ENCODE measurements around the gene CD320.
"Not testable (repeated sequence)": the region's sequence is repeated elsewhere in the genome, so short reads cannot be mapped to it uniquely, and the experiment has no call there.

Gene CD320

DNA sequence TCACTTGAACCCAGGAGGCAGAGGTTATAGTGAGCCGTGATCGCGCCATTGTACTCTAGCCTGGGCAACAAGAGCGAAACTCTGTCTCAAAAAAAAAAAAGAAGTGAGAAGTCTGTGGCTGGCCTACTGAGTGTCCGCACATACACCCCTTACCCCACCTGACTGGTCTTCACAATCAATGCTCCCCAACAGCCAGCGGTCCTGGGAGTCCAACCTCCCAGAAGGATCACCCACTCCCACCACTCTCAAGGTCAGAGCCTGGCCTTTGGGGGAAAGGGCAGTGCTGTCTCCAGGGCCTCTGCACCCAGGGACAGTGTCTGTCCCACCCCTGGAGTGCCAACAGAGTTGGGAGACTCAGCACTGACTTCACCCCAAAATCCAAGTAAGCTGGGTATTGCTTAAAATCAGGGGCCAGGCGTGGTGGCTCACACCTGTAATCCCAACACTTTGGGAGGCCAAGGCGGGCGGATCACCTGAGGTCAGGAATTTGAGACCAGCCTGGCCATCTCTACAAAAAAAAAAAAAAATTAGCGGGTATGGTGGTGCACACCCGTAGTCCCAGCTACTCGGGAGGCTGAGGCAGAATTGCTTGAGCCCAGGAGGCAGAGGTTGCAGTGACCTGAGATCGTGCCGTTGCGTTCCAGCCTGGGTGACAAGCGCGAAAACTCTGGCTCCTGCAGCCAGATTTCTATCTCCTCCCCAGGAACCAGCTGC is 2.3 kb upstream of the CD320 start:
- no peak for DNase-seq (ENCODE audit: low read depth, low spot score)

DNA sequence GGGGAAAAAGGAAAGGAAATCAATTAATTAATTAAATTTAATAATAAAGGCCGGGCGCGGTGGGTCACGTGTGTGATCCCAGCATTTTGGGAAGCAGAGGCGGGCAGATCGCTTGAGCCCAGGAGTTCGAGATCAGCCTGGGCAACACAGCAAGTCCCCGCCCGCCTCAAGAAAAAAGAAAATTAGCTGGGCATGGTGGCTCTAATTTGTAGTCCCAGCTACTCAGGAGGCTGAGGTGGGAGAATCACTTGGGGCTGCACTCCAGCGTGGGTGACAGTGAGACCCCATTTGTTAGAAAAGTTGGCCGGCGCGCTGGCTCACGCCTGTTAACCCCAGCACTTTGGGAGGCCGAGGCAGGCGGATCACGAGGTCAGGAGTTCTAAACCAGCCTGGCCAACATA is 733 bp upstream of the CD320 start:
- DNase-seq (ENCODE audit: low read depth, low spot score), result no peak

DNA sequence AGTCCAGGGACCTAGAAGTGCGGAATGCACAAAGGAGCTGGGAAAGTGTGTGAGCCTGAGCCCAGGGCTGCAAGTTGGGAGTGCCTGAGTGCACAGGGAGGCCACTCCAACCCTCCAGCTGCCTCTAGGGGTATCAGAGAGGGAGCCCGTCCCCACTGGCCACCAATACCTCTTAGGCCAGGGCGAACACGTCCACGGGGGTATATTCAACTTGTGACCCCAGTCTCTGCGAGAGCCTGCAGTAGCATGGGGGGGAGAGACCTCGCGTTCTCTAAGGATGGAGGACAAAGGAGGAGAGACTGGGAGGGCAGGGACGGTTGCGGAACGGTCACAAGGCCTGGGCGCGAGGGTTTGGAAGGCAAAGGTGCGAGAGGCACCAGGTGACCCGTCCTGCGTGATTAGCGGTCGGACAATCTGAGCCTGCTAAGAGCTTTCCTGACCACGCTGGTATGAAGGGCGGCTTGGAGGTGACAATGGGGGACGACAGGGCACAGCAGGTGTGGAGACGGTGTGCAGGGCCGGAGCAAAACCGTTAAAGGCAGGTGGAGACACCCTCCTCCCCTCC is 676 bp downstream of the CD320 start:
- no peak for DNase-seq (ENCODE audit: low read depth, low spot score)

GRCh38 chr19:8306235-8307054 is 1.7 kb downstream of the CD320 start:
- no peak for DNase-seq (ENCODE audit: low read depth, low spot score)

GRCh38 chr19:8305798-8306197 is 2.4 kb downstream of the CD320 start:
- no peak for DNase-seq (ENCODE audit: low read depth, low spot score)

- DNase-seq (ENCODE audit: low read depth, low spot score), result no peak
These were observed 3.1 kb downstream of the CD320 start for GRCh38 chr19:8304841-8305621.

GRCh38 chr19:8302734-8303133 is 5.4 kb downstream of the CD320 start:
- no peak for DNase-seq (ENCODE audit: low read depth, low spot score)

GRCh38 chr19:8302357-8302691 is 5.8 kb downstream of the CD320 start:
- DNase-seq (ENCODE audit: low read depth, low spot score), result no peak

DNA sequence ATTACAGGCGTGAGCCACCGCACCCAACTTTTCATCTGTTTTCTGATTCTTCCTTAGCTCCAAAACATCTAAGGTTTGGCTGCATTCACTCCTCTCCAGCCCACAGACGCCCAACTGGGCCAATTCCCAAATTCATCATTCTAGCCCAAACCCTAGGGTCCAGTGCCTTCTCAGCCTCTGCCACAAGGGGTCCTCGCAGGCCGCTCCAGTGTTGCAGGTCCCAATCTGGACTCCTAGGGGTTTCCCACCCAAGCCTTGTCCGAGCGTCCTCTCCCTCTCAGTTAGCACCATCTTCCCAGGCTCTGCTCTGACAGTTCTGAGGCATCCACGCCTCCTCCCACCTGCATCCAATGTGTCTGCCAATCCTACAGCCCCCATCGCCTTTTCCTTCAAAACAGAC is 16.8 kb downstream of the CD320 start:
- not testable (repeated sequence) for DNase-seq (ENCODE audit: low read depth, low spot score)

- not testable (repeated sequence) for DNase-seq (ENCODE audit: low read depth, low spot score)
These were observed 31.6 kb downstream of the CD320 start for GRCh38 chr19:8276508-8276907.

GRCh38 chr19:8269724-8270123 is 38.4 kb downstream of the CD320 start:
- no peak for DNase-seq (ENCODE audit: low read depth, low spot score)

DNA sequence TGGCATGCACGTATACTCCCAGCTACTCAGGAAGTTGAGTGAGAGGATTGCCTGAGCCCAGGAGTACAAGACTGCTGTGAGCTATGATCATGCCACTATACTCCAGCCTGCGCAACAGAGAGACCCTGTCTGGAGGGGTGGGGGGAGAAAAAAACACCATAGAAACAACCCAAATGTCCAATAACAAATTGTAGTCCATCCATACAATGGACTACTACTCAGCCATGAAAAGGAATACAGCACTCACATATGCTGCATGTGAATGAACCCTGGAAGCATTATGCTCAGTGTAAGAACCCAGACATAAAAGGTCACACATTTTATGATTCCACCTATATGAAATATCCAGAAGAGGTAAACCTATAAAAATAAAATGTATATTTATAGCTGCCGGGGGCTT is 42.3 kb downstream of the CD320 start:
- DNase-seq (ENCODE audit: low read depth, low spot score), result no peak

GRCh38 chr19:8264248-8264647 is 43.9 kb downstream of the CD320 start:
- DNase-seq (ENCODE audit: low read depth, low spot score), result not testable (repeated sequence)

DNA sequence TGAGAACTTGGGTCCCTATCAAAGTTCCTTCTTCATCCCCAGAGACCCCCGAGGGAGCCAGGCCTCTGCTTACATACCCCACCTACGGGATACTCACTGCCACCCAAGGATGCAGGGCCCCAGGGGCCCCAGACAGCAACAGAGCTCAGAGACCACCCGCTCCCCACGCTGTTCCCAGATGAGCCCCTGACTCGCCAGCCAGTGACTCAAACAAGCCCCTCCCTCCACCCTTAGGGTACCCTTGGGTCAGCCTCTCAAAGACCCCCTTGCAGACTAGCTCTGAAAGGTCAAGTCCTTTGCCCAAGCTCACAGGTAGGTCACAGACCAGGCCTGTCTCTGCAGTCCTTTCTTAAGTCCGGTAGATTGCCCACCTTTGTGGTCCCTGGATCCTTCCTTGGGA is 45.7 kb downstream of the CD320 start:
- DNase-seq (ENCODE audit: low read depth, low spot score), result no peak

DNA sequence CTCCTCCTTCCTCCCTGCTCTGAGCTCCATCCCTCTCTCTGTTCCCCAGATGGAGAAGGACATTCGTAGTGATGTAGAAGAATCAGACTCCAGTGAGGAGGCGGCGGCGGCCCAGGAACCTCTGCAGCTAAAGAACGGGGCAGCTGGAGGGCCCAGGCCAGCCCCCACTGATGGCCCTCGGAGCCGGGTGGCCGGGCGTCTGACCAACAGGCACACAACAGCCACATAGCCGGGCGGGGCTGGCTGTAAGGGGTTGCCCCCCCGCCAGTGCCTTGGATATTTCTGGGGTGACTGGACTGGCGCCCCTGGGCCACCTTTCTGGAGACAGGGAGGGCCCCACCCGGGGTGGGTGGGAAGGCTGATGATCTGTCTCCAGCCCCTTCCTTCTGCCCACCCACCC is 46.3 kb downstream of the CD320 start:
- no peak for DNase-seq (ENCODE audit: low read depth, low spot score)

DNA sequence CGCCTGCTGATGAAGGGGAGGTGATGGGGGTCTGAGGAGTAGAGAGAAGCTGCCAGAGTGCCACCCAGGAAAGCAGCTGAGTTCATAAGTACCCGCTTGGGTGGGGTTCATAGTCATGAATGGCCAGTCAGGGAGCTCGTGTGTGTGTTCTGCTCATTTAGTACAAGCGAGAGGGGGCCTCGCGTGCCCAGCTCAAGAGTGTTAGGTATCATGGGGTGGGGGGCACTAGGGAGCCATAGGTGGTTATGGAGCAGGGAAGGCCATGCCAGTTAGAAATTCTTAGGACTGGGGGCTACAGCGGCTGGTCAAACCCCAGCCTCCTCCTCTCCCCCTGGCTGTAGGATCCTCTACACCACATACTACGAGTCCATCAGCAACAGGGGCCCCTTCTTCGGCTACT is 46.8 kb downstream of the CD320 start:
- DNase-seq (ENCODE audit: low read depth, low spot score), result no peak

- no peak for DNase-seq (ENCODE audit: low read depth, low spot score)
These were observed 48.3 kb downstream of the CD320 start for GRCh38 chr19:8259922-8260247.

DNA sequence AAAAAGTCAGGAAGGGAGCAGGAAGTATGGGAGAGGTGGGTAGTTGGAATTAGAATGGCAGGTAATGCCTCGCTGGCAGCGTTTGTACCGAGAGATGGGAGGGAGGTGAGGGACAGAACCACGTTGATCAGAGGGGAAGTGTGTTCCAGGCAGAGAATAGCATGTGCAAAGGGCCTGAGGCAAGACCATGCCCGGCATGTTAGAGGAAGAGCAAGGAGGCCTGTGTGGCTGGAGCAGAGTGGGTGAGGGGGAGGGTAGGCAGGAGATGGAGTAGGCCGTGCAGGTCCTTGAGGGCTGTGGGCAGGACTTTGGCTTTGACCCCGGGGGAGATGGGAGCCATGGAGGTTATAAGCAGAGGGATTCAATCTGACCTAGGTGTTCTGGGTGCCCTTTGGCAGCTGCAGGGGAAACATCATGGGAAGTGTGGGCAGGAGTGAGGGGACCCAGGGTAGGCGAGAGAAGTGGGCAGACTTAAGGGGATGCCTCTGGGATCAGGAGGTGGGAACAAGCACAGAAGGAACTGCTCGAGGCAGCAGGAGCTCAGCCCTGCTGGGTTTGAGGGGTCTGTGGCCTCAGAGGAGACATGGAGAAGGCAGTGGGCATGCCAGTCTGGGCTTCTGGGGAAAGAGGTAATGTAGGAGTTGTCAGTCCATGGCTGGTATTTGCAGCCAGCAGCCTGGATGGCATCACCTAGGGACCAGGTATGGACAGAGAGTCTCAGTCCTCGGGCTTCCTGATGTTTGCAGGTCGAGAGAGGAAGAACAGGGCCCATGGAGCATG is 48.8 kb downstream of the CD320 start:
- no peak for DNase-seq (ENCODE audit: low read depth, low spot score)

DNA sequence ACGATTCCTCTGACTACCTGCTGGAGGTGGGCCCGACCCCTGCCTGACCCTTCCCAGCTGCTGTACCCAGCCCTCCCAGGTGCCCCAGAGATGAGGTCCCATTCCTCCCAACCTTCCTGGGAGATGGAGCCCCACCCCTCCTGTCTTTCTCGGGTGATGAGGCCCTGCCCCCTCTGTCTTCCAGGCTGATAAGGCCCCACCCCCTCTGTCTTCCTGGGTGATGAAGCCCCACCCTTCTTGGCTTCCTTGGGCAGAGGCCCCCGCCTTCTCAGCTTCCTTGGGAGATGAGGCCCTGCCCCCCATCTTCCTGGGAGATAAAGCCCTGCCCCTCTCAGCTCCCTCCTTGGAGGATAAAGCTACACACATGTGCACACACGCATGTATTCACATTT is 51.1 kb downstream of the CD320 start:
- no peak for DNase-seq (ENCODE audit: low read depth, low spot score)

DNA sequence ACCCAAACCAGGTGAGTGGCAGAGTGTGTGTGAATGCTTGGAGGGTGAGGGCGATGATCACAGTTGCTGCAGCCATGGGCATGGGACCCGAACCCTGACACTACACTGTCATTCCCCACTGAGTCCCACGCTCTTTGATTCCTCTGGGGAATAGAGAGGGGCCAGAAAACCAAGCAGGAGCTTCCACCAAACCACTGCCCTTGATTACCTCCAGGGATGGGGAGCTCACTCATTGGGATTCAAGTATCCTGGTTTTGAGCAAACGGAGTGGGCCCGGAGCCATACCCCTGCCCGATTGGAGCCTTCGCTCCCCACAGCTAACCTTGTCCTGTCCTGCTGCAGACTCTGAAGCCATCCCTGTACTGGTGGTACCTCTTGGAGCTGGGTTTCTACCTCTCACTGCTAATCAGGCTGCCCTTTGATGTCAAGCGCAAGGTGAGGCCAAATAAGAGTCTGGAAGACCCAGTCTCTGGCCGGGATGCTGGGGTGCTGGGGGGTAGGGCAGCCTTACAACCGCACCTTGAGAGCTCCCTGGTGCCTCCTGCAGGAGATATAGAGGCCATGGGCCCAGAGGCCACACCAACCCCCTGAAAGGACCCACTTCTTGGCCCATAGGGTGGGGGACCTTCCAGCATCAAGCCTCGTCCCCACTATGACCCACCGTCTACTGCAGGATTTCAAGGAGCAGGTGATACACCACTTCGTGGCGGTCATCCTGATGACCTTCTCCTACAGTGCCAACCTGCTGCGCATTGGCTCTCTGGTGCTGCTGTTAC is 51.7 kb downstream of the CD320 start:
- no peak for DNase-seq (ENCODE audit: low read depth, low spot score)

Measured in brain pericyte (primary cell).